GM12878 (cell line): ENCODE data around the gene TSKU. TPM values are rescaled to one million over a fixed set of nuclear protein-coding genes. Genes with fewer than 3 reads are reported as not detected.

ENCODE experiments used
- ATAC-seq: fragments of 200-7000 bp; cut with Tn5 transposase; 3 replicates; pipeline ENCODE4 v1.9.1; 2020; ENCODE audit warnings: mild to moderate bottlenecking, moderate library complexity
- BruUV-seq: library from RNA; stranded (reverse); fragments of 400-500 nt; replicated peaks from 2 replicates; lab custom pipeline; 2021; lab: Mats Ljungman, UMichigan
- CTCF ChIA-PET: fragments of 300-600 bp; sonication (Branson Sonifier 250); formaldehyde crosslinking; extraction: SDS; loops from one replicate; lab custom pipeline; 2021; ENCODE audit warnings: inconsistent platforms; lab: Yijun Ruan, JAX
- POLR2A ChIA-PET: fragments of 350-600 bp; formaldehyde crosslinking; extraction: SDS; loops from one replicate; lab custom pipeline; 2021; ENCODE audit warnings: inconsistent platforms; lab: Charles Lee
- RAD21 ChIA-PET: fragments of 300-600 bp; sonication (Branson Sonifier 250); formaldehyde crosslinking; loops from one replicate; lab custom pipeline; 2023; ENCODE audit warnings: antibody characterized with exemption; ENCODE audit not compliant: unreplicated experiment; lab: Charles Lee
- SMC1A ChIA-PET: fragments of 300-600 bp; sonication (Branson Sonifier 250); formaldehyde crosslinking; loops from one replicate; lab custom pipeline; 2023; ENCODE audit not compliant: unreplicated experiment, uncharacterized antibody; lab: Charles Lee
- DNase-seq: peaks from one replicate; pipeline ENCODE4 v3.0.0-alpha.2; 2011; ENCODE audit warnings: low read depth, low spot score
- FAIRE-seq: peaks from 3 replicates; lab custom pipeline; 2011; peaks lifted over from hg19 to GRCh38; lab: Jason Lieb, UNC
- H2AFZ ChIP-seq: 2 replicates; pipeline ENCODE4 v1.6.0; 2011; ENCODE audit warnings: low read depth, low read length, control low read depth; ENCODE audit not compliant: control insufficient read depth
- H3K27ac ChIP-seq: 2 replicates; pipeline ENCODE4 v1.5.1; 2011; ENCODE audit warnings: control low read depth; ENCODE audit not compliant: control insufficient read depth, insufficient read depth
- H3K27me3 ChIP-seq, 2 experiments: replicated peaks in 1 of 2; 2 replicates each; pipeline versions ENCODE4 v1.6.0 to v1.6.1; 2011; ENCODE audit warnings: low read length in 1 of 2; ENCODE audit not compliant: control insufficient read depth in 2 of 2, insufficient read depth in 2 of 2
- H3K36me3 ChIP-seq, 2 experiments: 2 replicates each; pipeline ENCODE4 v1.5.1; 2011; ENCODE audit warnings: low read length in 1 of 2; ENCODE audit not compliant: control insufficient read depth in 2 of 2, insufficient read depth in 2 of 2
- H3K4me1 ChIP-seq: 2 replicates; pipeline ENCODE4 v1.6.1; 2011; ENCODE audit warnings: mild to moderate bottlenecking, low read length, moderate library complexity, mixed read lengths; ENCODE audit not compliant: control insufficient read depth, insufficient read depth
- H3K4me2 ChIP-seq: 2 replicates; pipeline ENCODE4 v1.6.0; 2011; ENCODE audit warnings: control low read depth; ENCODE audit not compliant: control insufficient read depth, insufficient read depth
- H3K4me3 ChIP-seq: fragments of 200-600 bp; sonication (generic); 2 replicates; pipeline ENCODE4 v1.5.1; 2016
- H3K79me2 ChIP-seq: 2 replicates; pipeline ENCODE4 v1.6.0; 2011; ENCODE audit warnings: low read length; ENCODE audit not compliant: control insufficient read depth, insufficient read depth
- H3K9ac ChIP-seq: 2 replicates; pipeline ENCODE4 v1.8.0; 2011; ENCODE audit warnings: low read length, control low read depth, mixed read lengths; ENCODE audit not compliant: control insufficient read depth, insufficient read depth
- H3K9me3 ChIP-seq: replicated peaks from 3 replicates; pipeline ENCODE4 v1.5.1; 2011; ENCODE audit warnings: mild to moderate bottlenecking, low read length; ENCODE audit not compliant: control insufficient read depth, insufficient read depth
- H4K20me1 ChIP-seq: 2 replicates; pipeline ENCODE4 v1.6.0; 2011; ENCODE audit not compliant: control insufficient read depth, insufficient read depth
- CBFB ChIP-seq: IDR thresholded peaks from 2 replicates; pipeline ENCODE4 v1.6.1; 2016; ENCODE audit warnings: antibody characterized with exemption, low read depth
- GATAD2B ChIP-seq: fragments of 450-650 bp; conservative IDR thresholded peaks from 2 replicates; pipeline ENCODE4 v1.6.1; 2017; ENCODE audit warnings: low read depth, mild to moderate bottlenecking, moderate library complexity
- KLF5 ChIP-seq: fragments of 450-650 bp; IDR thresholded peaks from 2 replicates; pipeline ENCODE4 v1.6.1; 2014; ENCODE audit warnings: mild to moderate bottlenecking; ENCODE audit not compliant: partially characterized antibody
- LARP7 ChIP-seq: fragments of 450-650 bp; IDR thresholded peaks from 2 replicates; pipeline ENCODE4 v1.6.1; 2017; ENCODE audit warnings: mild to moderate bottlenecking
- MXI1 ChIP-seq: fragments of 150-350 bp; IDR thresholded peaks from 2 replicates; pipeline ENCODE4 v1.6.1; 2011; ENCODE audit warnings: low read depth, mild to moderate bottlenecking, inconsistent platforms, low read length, improper control_type of control experiment
- NR2F1 ChIP-seq: fragments of 450-650 bp; conservative IDR thresholded peaks from 2 replicates; pipeline ENCODE4 v1.6.1; 2017; ENCODE audit warnings: mild to moderate bottlenecking
- RUNX3 ChIP-seq: IDR thresholded peaks from 2 replicates; pipeline ENCODE4 v1.6.1; 2012; ENCODE audit warnings: low read length, inconsistent platforms
- TBL1XR1 ChIP-seq: IDR thresholded peaks from 2 replicates; pipeline ENCODE4 v1.6.1; 2012; ENCODE audit warnings: low read depth, low read length, improper control_type of control experiment
- TCF12 ChIP-seq: IDR thresholded peaks from 2 replicates; pipeline ENCODE4 v1.6.1; 2011; ENCODE audit warnings: low read depth, mild to moderate bottlenecking, low read length
- WRNIP1 ChIP-seq: IDR thresholded peaks from 2 replicates; pipeline ENCODE4 v1.6.1; 2011; ENCODE audit warnings: low read depth, low read length, improper control_type of control experiment, borderline replicate concordance
- WGBS: methylation state at CpG from one replicate; pipeline ENCODE4 v1.1.6; 2016; ENCODE audit warnings: low lambda C conversion rate; ENCODE audit not compliant: insufficient replicate concordance, insufficient coverage; ENCODE audit errors: missing lambda C conversion rate; 5-methylcytosine and 5-hydroxymethylcytosine counted together
- in situ Hi-C: fragments of 300-500 bp; cut with MboI; formaldehyde crosslinking; loops from 9 replicates; pipeline ENCODE4 v1.14.3; 2018; ENCODE audit warnings: mixed read lengths
- intact Hi-C: fragments of 100-400 bp; cut with micrococcal nuclease; formaldehyde crosslinking; loops from one replicate; pipeline ENCODE4 v1.14.2; 2022; ENCODE audit not compliant: unreplicated experiment
- polyA plus RNA-seq, 11 experiments: library from polyadenylated mRNA; depleted of rRNA in 4 of 11; unstranded in 6 of 11; stranded (reverse) in 5 of 11; fragments of >200 nt; fragmentation: Nextera tagmentation in 4 of 11; fragmentation: Illumina TruSeq in 1 of 11; extraction: Ambion mirVana in 4 of 11; extraction: Trizol in 1 of 11; gene quantifications; 1 replicate in 1 of 11; 2 replicates in 10 of 11; pipeline versions ENCODE4 v1.2.1 to v1.2.3, GENCODE V29; 2011 to 2016; ENCODE audit warnings: inconsistent platforms in 2 of 11, missing spikeins in 2 of 11, low read depth in 1 of 11
- total RNA-seq, 4 experiments: library from RNA; depleted of rRNA in 3 of 4; stranded (reverse); fragments of >200 nt in 3 of 4; fragmentation: Illumina TruSeq in 1 of 4; extraction: Trizol in 1 of 4; gene quantifications; 2 replicates each; pipeline versions ENCODE4 v1.2.1 to v1.2.3, GENCODE V29; 2013 to 2021
- TF ChIP-seq, protein P1 (sequence below): fragments of 450-650 bp; conservative IDR thresholded peaks from 2 replicates; pipeline ENCODE4 v1.6.1; 2017; ENCODE audit warnings: mild to moderate bottlenecking, moderate library complexity
- TF ChIP-seq, protein P2 (sequence below): fragments of 450-650 bp; IDR thresholded peaks from 2 replicates; pipeline ENCODE4 v1.6.1; 2017; ENCODE audit warnings: mild to moderate bottlenecking, moderate library complexity

TSKU gene
- total and polyA plus RNA-seq, 10 of the 15 experiments (the other 5 are each of a cell fraction or from before 2014, with no cell fraction given) = 0.04 to 1.5 (median 0.62) TPM

DNA sequence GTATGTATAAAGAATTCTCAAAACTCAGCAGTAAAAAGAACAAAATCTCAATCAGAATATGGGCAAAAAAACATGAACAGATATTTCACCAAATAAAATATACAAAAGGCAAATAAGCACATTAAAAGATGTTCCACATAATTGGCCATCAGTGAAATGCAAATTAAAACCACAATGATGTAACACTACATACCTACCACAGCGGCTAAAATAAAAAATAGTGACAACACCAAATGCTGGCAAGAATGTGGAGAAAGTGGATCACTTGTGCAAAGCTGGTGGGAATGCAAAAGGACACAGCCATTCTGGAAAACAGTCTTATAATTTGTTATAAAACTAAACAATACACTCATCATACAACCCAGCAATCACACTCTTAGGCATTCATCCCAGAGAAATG, 39.2 kb downstream of the TSKU start:
- no peak overlapping the region for H3K9ac ChIP-seq
- ChIA-PET RAD21 (no interaction called here), POLR2A (interaction anchor here (0.6 kb wide), 1 partner anchor 29 kb away, joined by 5 read pairs; no protein-coding TSS in a partner anchor), CTCF (interaction anchor here (0.7 kb wide), 1 partner anchor 48 kb away, joined by 3 read pairs; no protein-coding TSS in a partner anchor), SMC1A (interaction anchor here (1.2 kb wide), 1 partner anchor 10 kb away, joined by 5 read pairs; no protein-coding TSS in a partner anchor)
- H2AFZ ChIP-seq = no peak overlapping the region
- in situ Hi-C loops (no loop called here), intact Hi-C loops (no loop called here)
- H3K36me3 ChIP-seq = no peaks in the 10 kb centered on the region
- TF ChIP-seq RUNX3 (peak; percentile 18; the same call in 1 of the 2 replicates), MXI1 (no peak)
- FAIRE-seq (no peak), ATAC-seq (no peak), DNase-seq (no peak)
- no peaks in the 10 kb centered on the region for H3K27me3 ChIP-seq
- no peak overlapping the region for H3K4me3 ChIP-seq
- H3K9me3 ChIP-seq = no peaks in the 10 kb centered on the region; the same call in 1 of the 3 replicates
- no peaks in the 10 kb centered on the region for H4K20me1 ChIP-seq
- WGBS = 0% methylated on average over 1 of the region's 1 CpG
- H3K4me1 ChIP-seq = no peaks in the 10 kb centered on the region
- no peak overlapping the region for H3K27ac ChIP-seq
- no TSS peak for BruUV-seq
- no peak overlapping the region for H3K4me2 ChIP-seq
- H3K79me2 ChIP-seq = no peaks in the 10 kb centered on the region

DNA sequence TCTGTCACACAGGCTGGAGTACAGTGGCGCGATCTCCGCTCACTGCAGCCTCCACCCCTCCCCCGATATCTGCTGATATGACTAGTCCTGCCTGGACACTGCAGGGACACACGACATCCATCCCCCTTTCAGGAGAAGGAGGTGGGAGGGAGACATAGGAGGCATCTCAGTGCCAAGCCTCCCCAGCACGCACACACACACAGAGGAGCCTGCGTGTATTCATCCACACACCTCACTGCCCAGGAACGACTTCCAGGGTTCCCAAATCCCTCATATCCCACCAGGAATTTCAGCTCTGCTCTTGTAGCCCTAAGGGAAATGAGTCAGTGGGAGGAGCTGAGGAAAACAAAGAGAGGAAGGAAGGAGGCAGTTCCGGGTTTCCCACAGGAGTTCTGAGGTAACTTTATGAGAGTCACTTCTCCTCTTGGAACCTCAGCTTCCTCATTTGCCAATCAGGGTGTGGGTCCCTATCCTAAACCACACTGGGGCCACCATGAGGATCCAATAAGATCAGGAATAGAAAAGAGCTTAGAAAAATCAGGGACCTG, 40.4 kb downstream of the TSKU start:
- Histone ChIP-seq H3K9ac (no peak overlapping the region), H3K79me2 (no peaks in the 10 kb centered on the region), H3K9me3 (no peaks in the 10 kb centered on the region; the same call in 2 of the 3 replicates), H3K27ac (no peak overlapping the region), H2AFZ (no peak overlapping the region)
- FAIRE-seq = no peak
- ChIA-PET POLR2A (no interaction called here), CTCF (interaction anchor here (1.0 to 1.2 kb wide), 2 partner anchors 95 to 97 kb away, joined by 3 to 5 read pairs; no protein-coding TSS in a partner anchor)
- ATAC-seq = no peak
- TF ChIP-seq, protein P1, sequence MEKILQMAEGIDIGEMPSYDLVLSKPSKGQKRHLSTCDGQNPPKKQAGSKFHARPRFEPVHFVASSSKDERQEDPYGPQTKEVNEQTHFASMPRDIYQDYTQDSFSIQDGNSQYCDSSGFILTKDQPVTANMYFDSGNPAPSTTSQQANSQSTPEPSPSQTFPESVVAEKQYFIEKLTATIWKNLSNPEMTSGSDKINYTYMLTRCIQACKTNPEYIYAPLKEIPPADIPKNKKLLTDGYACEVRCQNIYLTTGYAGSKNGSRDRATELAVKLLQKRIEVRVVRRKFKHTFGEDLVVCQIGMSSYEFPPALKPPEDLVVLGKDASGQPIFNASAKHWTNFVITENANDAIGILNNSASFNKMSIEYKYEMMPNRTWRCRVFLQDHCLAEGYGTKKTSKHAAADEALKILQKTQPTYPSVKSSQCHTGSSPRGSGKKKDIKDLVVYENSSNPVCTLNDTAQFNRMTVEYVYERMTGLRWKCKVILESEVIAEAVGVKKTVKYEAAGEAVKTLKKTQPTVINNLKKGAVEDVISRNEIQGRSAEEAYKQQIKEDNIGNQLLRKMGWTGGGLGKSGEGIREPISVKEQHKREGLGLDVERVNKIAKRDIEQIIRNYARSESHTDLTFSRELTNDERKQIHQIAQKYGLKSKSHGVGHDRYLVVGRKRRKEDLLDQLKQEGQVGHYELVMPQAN = no peak
- TF ChIP-seq GATAD2B (no peak), LARP7 (no peak), CBFB (no peak), NR2F1 (no peak), WRNIP1 (no peak), TCF12 (no peak), TBL1XR1 (no peak), KLF5 (no peak)
- TF ChIP-seq, protein P2, sequence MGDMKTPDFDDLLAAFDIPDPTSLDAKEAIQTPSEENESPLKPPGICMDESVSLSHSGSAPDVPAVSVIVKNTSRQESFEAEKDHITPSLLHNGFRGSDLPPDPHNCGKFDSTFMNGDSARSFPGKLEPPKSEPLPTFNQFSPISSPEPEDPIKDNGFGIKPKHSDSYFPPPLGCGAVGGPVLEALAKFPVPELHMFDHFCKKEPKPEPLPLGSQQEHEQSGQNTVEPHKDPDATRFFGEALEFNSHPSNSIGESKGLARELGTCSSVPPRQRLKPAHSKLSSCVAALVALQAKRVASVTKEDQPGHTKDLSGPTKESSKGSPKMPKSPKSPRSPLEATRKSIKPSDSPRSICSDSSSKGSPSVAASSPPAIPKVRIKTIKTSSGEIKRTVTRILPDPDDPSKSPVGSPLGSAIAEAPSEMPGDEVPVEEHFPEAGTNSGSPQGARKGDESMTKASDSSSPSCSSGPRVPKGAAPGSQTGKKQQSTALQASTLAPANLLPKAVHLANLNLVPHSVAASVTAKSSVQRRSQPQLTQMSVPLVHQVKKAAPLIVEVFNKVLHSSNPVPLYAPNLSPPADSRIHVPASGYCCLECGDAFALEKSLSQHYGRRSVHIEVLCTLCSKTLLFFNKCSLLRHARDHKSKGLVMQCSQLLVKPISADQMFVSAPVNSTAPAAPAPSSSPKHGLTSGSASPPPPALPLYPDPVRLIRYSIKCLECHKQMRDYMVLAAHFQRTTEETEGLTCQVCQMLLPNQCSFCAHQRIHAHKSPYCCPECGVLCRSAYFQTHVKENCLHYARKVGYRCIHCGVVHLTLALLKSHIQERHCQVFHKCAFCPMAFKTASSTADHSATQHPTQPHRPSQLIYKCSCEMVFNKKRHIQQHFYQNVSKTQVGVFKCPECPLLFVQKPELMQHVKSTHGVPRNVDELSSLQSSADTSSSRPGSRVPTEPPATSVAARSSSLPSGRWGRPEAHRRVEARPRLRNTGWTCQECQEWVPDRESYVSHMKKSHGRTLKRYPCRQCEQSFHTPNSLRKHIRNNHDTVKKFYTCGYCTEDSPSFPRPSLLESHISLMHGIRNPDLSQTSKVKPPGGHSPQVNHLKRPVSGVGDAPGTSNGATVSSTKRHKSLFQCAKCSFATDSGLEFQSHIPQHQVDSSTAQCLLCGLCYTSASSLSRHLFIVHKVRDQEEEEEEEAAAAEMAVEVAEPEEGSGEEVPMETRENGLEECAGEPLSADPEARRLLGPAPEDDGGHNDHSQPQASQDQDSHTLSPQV = no peak
- TF ChIP-seq, all 136 proteins: peak for 0
- 71% methylated on average over 9 of the region's 9 CpGs for WGBS
- Histone ChIP-seq H3K27me3 (no peaks in the 10 kb centered on the region), H3K4me3 (no peak overlapping the region), H3K36me3 (no peaks in the 10 kb centered on the region), H4K20me1 (no peaks in the 10 kb centered on the region), H3K4me2 (no peak overlapping the region), H3K4me1 (no peaks in the 10 kb centered on the region)
- ChIA-PET SMC1A (interaction anchor here (1.0 kb wide), 1 partner anchor 12 kb away, joined by 3 read pairs; no protein-coding TSS in a partner anchor), RAD21 (no interaction called here)
- no peak for DNase-seq
- intact Hi-C loops = no loop called here
- BruUV-seq = no TSS peak
- in situ Hi-C loops = no loop called here
